Measurements from ENCODE around the gene RARRES2.

Gene RARRES2

GRCh38 chr7:150322114-150322832 is 19.2 kb downstream of the RARRES2 start:
- ATAC-seq: no peak

GRCh38 chr7:150321788-150322113 is 19.7 kb downstream of the RARRES2 start:
- TF ChIP-seq POU6F1 (CRISPR knock-in tag; IDR thresholded peaks at IDR 0.05; ENCODE audit: borderline replicate concordance, low read depth): no peak
- TF ChIP-seq TOX (CRISPR knock-in tag; IDR thresholded peaks at IDR 0.05; ENCODE audit: borderline replicate concordance): no peak
- no peak for TF ChIP-seq OSR1 (CRISPR knock-in tag; IDR thresholded peaks at IDR 0.05)
- no peak for TF ChIP-seq ZNF565 (CRISPR knock-in tag; conservative IDR thresholded peaks at IDR 0.05; ENCODE audit: low read depth)
- TF ChIP-seq ARNTL (CRISPR knock-in tag; IDR thresholded peaks at IDR 0.05; ENCODE audit: borderline replicate concordance, low read depth): no peak
- no peak for TF ChIP-seq PPARA (CRISPR knock-in tag; IDR thresholded peaks at IDR 0.05; ENCODE audit: borderline replicate concordance)
- TF ChIP-seq GLIS3 (CRISPR knock-in tag; IDR thresholded peaks at IDR 0.05): no peak
- no peak for TF ChIP-seq SNAI2 (CRISPR knock-in tag; IDR thresholded peaks at IDR 0.05)
- TF ChIP-seq BACH2 (CRISPR knock-in tag; IDR thresholded peaks at IDR 0.05; ENCODE audit: borderline replicate concordance): no peak
- TF ChIP-seq ZNF8 (CRISPR knock-in tag; IDR thresholded peaks at IDR 0.05): no peak
- TF ChIP-seq ZFP30 (CRISPR knock-in tag; IDR thresholded peaks at IDR 0.05): no peak
- no peak for ATAC-seq

More at GRCh38 chr7:150322114-150322832, 19.2 kb downstream of the RARRES2 start:
- TF ChIP-seq ESRRG (CRISPR knock-in tag; IDR thresholded peaks at IDR 0.05): no peak
- TF ChIP-seq ZNF565 (CRISPR knock-in tag; conservative IDR thresholded peaks at IDR 0.05; ENCODE audit: low read depth): no peak
- no peak for TF ChIP-seq GLIS3 (CRISPR knock-in tag; IDR thresholded peaks at IDR 0.05)
- no peak for TF ChIP-seq ARNTL (CRISPR knock-in tag; IDR thresholded peaks at IDR 0.05; ENCODE audit: borderline replicate concordance, low read depth)
- no peak for TF ChIP-seq SNAI2 (CRISPR knock-in tag; IDR thresholded peaks at IDR 0.05)
- TF ChIP-seq TCF4 (CRISPR knock-in tag; IDR thresholded peaks at IDR 0.05; ENCODE audit: borderline replicate concordance): no peak
- TF ChIP-seq RARB (CRISPR knock-in tag; IDR thresholded peaks at IDR 0.05): no peak
- TF ChIP-seq CREB5 (CRISPR knock-in tag; IDR thresholded peaks at IDR 0.05; ENCODE audit: low read depth): no peak
- TF ChIP-seq ZFP3 (CRISPR knock-in tag; IDR thresholded peaks at IDR 0.05): no peak
- TF ChIP-seq BACH2 (CRISPR knock-in tag; IDR thresholded peaks at IDR 0.05; ENCODE audit: borderline replicate concordance): no peak
- no peak for TF ChIP-seq TOX (CRISPR knock-in tag; IDR thresholded peaks at IDR 0.05; ENCODE audit: borderline replicate concordance)
- no peak for TF ChIP-seq ZFP30 (CRISPR knock-in tag; IDR thresholded peaks at IDR 0.05)
- no peak for TF ChIP-seq ZC3H10 (CRISPR knock-in tag; IDR thresholded peaks at IDR 0.05)
- TF ChIP-seq PPARA (CRISPR knock-in tag; IDR thresholded peaks at IDR 0.05; ENCODE audit: borderline replicate concordance): no peak
- no peak for TF ChIP-seq ZNF70 (CRISPR knock-in tag; IDR thresholded peaks at IDR 0.05)
- no peak for TF ChIP-seq ZNF8 (CRISPR knock-in tag; IDR thresholded peaks at IDR 0.05)
- no peak for TF ChIP-seq ISL1 (CRISPR knock-in tag; IDR thresholded peaks at IDR 0.05)
- TF ChIP-seq CSRNP3 (CRISPR knock-in tag; IDR thresholded peaks at IDR 0.05): no peak
- no peak for TF ChIP-seq TSHZ2 (CRISPR knock-in tag; IDR thresholded peaks at IDR 0.05)

GRCh38 chr7:150317748-150318444 is 23.5 kb downstream of the RARRES2 start:
- ATAC-seq: no peak
- TF ChIP-seq PATZ1 (CRISPR knock-in tag; IDR thresholded peaks at IDR 0.05; ENCODE audit: borderline replicate concordance) (no peak), CSRNP3 (CRISPR knock-in tag; IDR thresholded peaks at IDR 0.05) (no peak), ZFP3 (CRISPR knock-in tag; IDR thresholded peaks at IDR 0.05) (no peak), TSHZ2 (CRISPR knock-in tag; IDR thresholded peaks at IDR 0.05) (no peak), SNAI2 (CRISPR knock-in tag; IDR thresholded peaks at IDR 0.05) (no peak)

Data from SK-N-SH treated with all-trans-retinoic acid at 6 μM for 48 hours (cell line).